ENCODE measurements around the gene LRP1B.

GRCh38 chr2:141508086-141508752 is 622.6 kb downstream of the LRP1B start:
- TF ChIP-seq, protein P1, sequence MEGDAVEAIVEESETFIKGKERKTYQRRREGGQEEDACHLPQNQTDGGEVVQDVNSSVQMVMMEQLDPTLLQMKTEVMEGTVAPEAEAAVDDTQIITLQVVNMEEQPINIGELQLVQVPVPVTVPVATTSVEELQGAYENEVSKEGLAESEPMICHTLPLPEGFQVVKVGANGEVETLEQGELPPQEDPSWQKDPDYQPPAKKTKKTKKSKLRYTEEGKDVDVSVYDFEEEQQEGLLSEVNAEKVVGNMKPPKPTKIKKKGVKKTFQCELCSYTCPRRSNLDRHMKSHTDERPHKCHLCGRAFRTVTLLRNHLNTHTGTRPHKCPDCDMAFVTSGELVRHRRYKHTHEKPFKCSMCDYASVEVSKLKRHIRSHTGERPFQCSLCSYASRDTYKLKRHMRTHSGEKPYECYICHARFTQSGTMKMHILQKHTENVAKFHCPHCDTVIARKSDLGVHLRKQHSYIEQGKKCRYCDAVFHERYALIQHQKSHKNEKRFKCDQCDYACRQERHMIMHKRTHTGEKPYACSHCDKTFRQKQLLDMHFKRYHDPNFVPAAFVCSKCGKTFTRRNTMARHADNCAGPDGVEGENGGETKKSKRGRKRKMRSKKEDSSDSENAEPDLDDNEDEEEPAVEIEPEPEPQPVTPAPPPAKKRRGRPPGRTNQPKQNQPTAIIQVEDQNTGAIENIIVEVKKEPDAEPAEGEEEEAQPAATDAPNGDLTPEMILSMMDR (conservative IDR thresholded peaks at IDR 0.05 in 1 of 2, IDR thresholded peaks at IDR 0.05 in 1 of 2; ENCODE audit: low read depth in 1 of 2, low read length in 2 of 2), result no peak
- TF ChIP-seq EZH2 (IDR thresholded peaks at IDR 0.05; ENCODE audit: low read length, missing control alignments), result no peak

Measured in fibroblast of lung (primary cell).